Vagina (tissue), 2 donors: ENCODE results near the gene CHD9NB. TPM values are rescaled to one million over a fixed set of nuclear protein-coding genes. Genes with fewer than 3 reads are reported as not detected.

Experiments
- DNase-seq, 2 donors: peaks; one replicate each; pipeline ENCODE4 v3.0.0-alpha.2; 2017; ENCODE audit errors: extremely low spot score in 2 of 2
- H3K27ac ChIP-seq: fragments of 200-600 bp; sonication (generic); one replicate; pipeline ENCODE4 v1.5.1; 2019
- H3K27me3 ChIP-seq: fragments of 200-600 bp; sonication (generic); one replicate; pipeline ENCODE4 v1.5.1; 2019
- H3K36me3 ChIP-seq, 2 donors: fragments of 200-600 bp; sonication (generic); one replicate each; pipeline ENCODE4 v1.5.1; 2017 to 2019
- H3K4me1 ChIP-seq: fragments of 200-600 bp; sonication (generic); one replicate; pipeline ENCODE4 v1.5.1; 2019
- H3K4me3 ChIP-seq, 2 donors: fragments of 200-600 bp; sonication (generic); 1 replicate in 1 of 2; 2 replicates in 1 of 2; pipeline ENCODE4 v1.5.1; 2016 to 2019
- H3K9me3 ChIP-seq: fragments of 200-600 bp; sonication (generic); one replicate; pipeline ENCODE4 v1.5.1; 2019
- POLR2A ChIP-seq, 2 donors: fragments of 450-650 bp; IDR thresholded peaks; one replicate each; pipeline ENCODE4 v1.6.1; 2017; ENCODE audit warnings: antibody characterized with exemption in 2 of 2, mild to moderate bottlenecking in 2 of 2, moderate library complexity in 2 of 2
- POLR2AphosphoS5 ChIP-seq, 2 donors: sonication (generic); formaldehyde crosslinking; IDR thresholded peaks; one replicate each; pipeline ENCODE4 v1.9.0; 2017; ENCODE audit warnings: antibody characterized with exemption in 2 of 2, mild to moderate bottlenecking in 2 of 2, low read depth in 1 of 2; ENCODE audit not compliant: insufficient read depth in 1 of 2
- intact Hi-C: fragments of 100-400 bp; cut with DNase I; formaldehyde crosslinking; loops from one replicate; pipeline ENCODE4 v1.15.1; 2023
- total RNA-seq: library from RNA; depleted of rRNA; stranded (reverse); fragments of >200 nt; gene quantifications from one replicate; pipeline ENCODE4 v1.2.3, GENCODE V29; 2016
- TF ChIP-seq, protein P1 (sequence below), 3 experiments: fragments of 450-650 bp in 2 of 3; fragments of 200-600 bp in 1 of 3; sonication (generic) in 1 of 3; IDR thresholded peaks; one replicate each; pipeline ENCODE4 v1.5.1; 2017 to 2019; ENCODE audit warnings: antibody characterized with exemption in 3 of 3, mild to moderate bottlenecking in 2 of 3, moderate library complexity in 2 of 3

CHD9NB gene
- total RNA-seq, 1 donor from 2014 or later = not detected

DNA sequence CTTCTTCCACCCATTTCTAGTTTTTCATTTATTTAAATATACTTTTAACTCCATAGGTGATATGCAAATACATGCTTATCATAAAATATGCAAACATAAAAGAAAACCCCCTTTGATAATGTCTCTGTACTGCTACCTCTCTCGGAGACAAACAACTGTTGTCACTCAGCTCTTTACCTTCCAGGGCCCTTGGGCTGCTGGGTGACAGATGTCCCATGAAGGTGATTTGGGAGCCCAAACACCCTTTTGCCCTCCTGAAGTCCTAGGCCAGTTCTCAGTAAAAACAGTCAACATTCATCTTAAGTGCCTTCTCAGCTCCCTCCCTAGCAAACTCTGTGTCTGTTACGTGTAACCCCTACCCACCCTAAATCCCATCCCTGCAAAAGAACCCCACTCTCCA lies 39.6 kb upstream of the CHD9NB start:
- DNase-seq = no peak
- H3K27me3 ChIP-seq = no peaks in the 10 kb centered on the region
- H3K9me3 ChIP-seq = no peaks in the 10 kb centered on the region
- intact Hi-C loops = no loop called here
- no peak for TF ChIP-seq POLR2AphosphoS5 (IDR thresholded peaks at IDR 0.05; ENCODE audit: insufficient read depth in 1 of 2, low read depth in 1 of 2)
- no peak for TF ChIP-seq POLR2A (IDR thresholded peaks at IDR 0.05)
- TF ChIP-seq, protein P1, sequence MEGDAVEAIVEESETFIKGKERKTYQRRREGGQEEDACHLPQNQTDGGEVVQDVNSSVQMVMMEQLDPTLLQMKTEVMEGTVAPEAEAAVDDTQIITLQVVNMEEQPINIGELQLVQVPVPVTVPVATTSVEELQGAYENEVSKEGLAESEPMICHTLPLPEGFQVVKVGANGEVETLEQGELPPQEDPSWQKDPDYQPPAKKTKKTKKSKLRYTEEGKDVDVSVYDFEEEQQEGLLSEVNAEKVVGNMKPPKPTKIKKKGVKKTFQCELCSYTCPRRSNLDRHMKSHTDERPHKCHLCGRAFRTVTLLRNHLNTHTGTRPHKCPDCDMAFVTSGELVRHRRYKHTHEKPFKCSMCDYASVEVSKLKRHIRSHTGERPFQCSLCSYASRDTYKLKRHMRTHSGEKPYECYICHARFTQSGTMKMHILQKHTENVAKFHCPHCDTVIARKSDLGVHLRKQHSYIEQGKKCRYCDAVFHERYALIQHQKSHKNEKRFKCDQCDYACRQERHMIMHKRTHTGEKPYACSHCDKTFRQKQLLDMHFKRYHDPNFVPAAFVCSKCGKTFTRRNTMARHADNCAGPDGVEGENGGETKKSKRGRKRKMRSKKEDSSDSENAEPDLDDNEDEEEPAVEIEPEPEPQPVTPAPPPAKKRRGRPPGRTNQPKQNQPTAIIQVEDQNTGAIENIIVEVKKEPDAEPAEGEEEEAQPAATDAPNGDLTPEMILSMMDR (IDR thresholded peaks at IDR 0.05) = no peak
- no peaks in the 10 kb centered on the region for H3K36me3 ChIP-seq
- peak overlapping the region; percentile 22 for H3K27ac ChIP-seq
- no peak overlapping the region for H3K4me3 ChIP-seq
- peaks cover 83% of the 10 kb centered on the region for H3K4me1 ChIP-seq

DNA sequence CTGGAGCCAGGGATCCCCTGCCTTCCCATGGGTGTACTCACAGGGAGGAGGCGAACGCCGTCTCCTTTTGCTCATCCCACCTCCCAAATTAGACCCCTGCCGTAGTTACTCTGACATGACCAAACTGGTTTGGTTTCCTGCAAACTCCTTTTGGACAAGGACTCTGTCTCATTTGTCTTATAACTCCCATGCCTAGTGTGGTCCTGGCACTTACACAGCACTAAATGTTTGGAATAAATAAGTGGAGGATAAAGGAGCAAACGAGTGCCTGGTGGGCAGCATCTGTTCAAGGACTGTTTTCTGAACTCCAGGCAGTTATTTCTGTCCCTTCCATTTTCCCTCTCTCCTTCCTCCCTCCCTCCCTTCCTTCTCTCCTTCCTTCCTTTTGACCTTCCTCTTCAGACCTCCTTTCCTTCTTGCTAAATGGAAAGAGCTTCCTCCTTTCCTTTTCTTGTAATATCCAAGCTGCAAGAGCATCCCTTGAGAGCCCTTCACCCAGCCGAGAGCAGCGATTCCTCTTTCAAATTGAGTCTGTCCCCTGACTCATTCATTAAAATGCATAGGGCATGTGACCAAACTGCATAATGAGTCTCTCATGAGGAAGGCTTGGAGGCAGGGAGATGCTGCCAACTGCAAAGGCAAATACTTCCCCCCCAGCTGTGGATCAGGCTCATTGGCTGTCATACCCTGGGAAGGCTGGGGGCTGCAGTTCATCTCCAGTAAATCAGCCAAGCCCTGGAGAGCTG lies 38.9 kb upstream of the CHD9NB start:
- TF ChIP-seq POLR2AphosphoS5 (IDR thresholded peaks at IDR 0.05; ENCODE audit: insufficient read depth in 1 of 2, low read depth in 1 of 2) (peak; percentile 36 to 73), POLR2A (IDR thresholded peaks at IDR 0.05) (no peak)
- intact Hi-C loops = loop anchor here (2.0 kb wide), 1 partner anchor 39 kb away; no protein-coding TSS in a partner anchor
- Histone ChIP-seq H3K36me3 (no peaks in the 10 kb centered on the region), H3K9me3 (no peaks in the 10 kb centered on the region), H3K27ac (peak overlapping the region; percentile 76), H3K27me3 (no peaks in the 10 kb centered on the region), H3K4me1 (peaks cover 84% of the 10 kb centered on the region), H3K4me3 (no peak overlapping the region)
- no peak for DNase-seq

DNA sequence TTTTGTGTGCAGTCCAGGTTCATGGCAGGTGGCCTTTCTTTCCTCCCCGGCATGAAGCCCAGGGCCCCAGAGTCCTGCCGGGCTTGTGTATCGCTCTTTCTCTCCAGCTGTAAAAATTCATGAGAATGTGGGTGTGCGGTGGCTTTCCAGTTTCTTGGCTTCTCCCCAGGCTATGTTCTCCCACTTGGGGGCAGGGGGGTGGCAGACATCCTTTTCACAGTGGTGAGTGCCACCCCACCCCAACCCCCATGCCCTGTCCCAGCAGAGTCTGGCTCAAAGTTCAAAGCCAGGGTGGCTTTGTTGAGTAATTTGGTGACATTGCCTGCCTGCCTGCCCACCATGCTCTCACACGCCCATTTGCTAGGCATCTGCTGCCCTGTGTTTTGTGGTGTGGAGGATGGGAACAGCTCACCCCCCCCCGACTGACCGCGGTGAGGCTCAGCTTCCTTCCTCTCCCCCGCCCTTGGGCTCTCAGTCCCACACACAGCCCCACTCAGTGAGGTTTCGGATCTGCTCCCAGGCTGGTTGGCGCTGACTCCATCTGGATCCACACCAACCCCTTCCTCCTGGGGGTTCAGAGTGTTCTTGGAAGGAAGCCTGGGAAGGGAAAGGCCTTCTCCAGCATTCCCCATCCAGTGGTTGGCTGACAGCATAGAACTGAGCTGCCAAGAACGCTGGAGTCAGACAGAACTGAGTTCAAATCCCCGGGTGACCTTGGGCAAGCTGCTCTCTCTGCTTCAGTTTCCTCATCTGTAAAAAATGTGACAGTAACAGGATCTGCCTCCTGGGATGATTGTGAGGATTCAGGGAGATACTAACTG lies 38.1 kb upstream of the CHD9NB start:
- Histone ChIP-seq H3K9me3 (no peaks in the 10 kb centered on the region), H3K4me1 (peaks cover 93% of the 10 kb centered on the region), H3K27me3 (no peaks in the 10 kb centered on the region), H3K36me3 (no peaks in the 10 kb centered on the region), H3K4me3 (peak overlapping the region in 1 of 2 donors; percentile 1), H3K27ac (peak overlapping the region; percentile 76)
- intact Hi-C loops = loop anchor here (2.0 kb wide), 1 partner anchor 40 kb away; no protein-coding TSS in a partner anchor
- peak in 1 of 2 donors; percentile 99 for DNase-seq
- TF ChIP-seq POLR2AphosphoS5 (IDR thresholded peaks at IDR 0.05; ENCODE audit: insufficient read depth in 1 of 2, low read depth in 1 of 2) (peak; percentile 94 to 95), POLR2A (IDR thresholded peaks at IDR 0.05) (no peak)

DNA sequence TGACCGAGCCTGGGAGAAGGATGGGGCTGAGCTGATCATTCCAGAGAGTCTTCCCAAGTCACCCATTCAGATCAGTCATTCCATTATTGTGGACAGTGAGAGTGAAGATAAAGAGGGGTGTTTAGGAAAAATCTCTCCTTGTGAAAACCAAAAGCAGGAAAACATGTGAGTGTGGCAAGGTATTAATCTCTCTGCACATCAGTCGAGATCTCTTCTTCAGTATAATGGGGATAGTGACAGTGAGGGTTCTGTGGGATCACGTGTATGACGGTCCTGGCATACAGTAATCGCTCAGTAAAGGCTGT lies 37.5 kb upstream of the CHD9NB start:
- H3K4me3 ChIP-seq = peak overlapping the region in 1 of 2 donors; percentile 1
- intact Hi-C loops = loop anchor here (2.0 kb wide), 1 partner anchor 41 kb away; no protein-coding TSS in a partner anchor
- no peaks in the 10 kb centered on the region for H3K36me3 ChIP-seq
- no peak for DNase-seq
- H3K9me3 ChIP-seq = no peaks in the 10 kb centered on the region
- no peak for TF ChIP-seq POLR2AphosphoS5 (IDR thresholded peaks at IDR 0.05; ENCODE audit: insufficient read depth in 1 of 2, low read depth in 1 of 2)
- TF ChIP-seq, protein P1 (IDR thresholded peaks at IDR 0.05) = no peak
- TF ChIP-seq POLR2A (IDR thresholded peaks at IDR 0.05) = no peak
- peak overlapping the region; percentile 76 for H3K27ac ChIP-seq
- peaks cover 98% of the 10 kb centered on the region for H3K4me1 ChIP-seq
- no peaks in the 10 kb centered on the region for H3K27me3 ChIP-seq

DNA sequence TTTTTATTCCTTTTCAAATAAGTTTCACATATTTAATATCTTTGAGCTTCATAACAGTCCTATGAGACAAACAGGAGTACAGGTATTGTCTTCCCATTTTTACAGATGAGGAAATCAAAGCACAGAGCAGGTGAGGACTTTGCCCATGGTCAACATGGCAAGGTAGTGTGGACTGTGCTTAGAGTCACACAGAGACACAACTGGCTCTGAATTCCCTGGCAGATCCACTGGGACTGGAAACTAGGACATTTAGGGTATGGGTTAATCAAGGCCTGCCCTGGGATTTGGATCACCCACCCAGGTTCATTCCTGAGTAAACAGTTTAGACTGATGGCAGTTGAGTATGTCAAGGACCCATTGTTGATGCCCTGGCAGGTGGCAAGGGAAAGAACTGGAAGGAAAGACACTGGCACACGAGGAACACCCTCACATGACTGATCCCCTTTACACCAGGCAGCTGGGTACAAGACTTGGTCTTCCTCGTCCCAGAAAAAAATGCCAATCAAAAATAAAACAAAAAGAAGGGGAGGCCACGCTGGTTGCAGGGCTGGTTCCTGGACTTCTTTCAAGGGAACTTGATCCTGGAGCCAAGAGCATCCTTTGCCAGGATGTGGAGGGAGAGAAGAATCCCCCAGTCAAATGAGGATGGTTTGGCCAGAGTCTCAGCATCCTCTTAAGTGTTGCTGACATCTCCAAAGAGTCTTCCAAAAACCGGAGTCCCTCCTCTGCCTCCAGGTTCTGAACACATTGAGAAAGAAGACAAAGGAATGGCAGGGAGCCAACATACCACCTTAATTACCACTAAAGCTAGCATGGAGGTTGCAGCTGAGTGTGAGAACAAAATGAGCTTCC lies 37.0 kb upstream of the CHD9NB start:
- no peak for DNase-seq
- TF ChIP-seq, protein P1 (IDR thresholded peaks at IDR 0.05) = no peak
- no peak for TF ChIP-seq POLR2A (IDR thresholded peaks at IDR 0.05)
- TF ChIP-seq POLR2AphosphoS5 (IDR thresholded peaks at IDR 0.05; ENCODE audit: insufficient read depth in 1 of 2, low read depth in 1 of 2) = no peak
- peaks cover 98% of the 10 kb centered on the region for H3K4me1 ChIP-seq
- H3K27me3 ChIP-seq = no peaks in the 10 kb centered on the region
- H3K27ac ChIP-seq = peak overlapping the region; percentile 76
- H3K4me3 ChIP-seq = peak overlapping the region in 1 of 2 donors; percentile 1
- intact Hi-C loops = loop anchor here (2.0 kb wide), 1 partner anchor 41 kb away; no protein-coding TSS in a partner anchor
- H3K36me3 ChIP-seq = no peaks in the 10 kb centered on the region
- H3K9me3 ChIP-seq = no peaks in the 10 kb centered on the region
